Renal cortical epithelial cell (primary cell): ENCODE measurements around the gene EFNA5. TPM values are rescaled to one million over a fixed set of nuclear protein-coding genes. Genes with fewer than 3 reads are reported as not detected.

Experiments used
- DNase-seq: peaks from one replicate; pipeline ENCODE4 v3.0.0-alpha.2; 2011; ENCODE audit warnings: low read depth
- total RNA-seq: library from RNA; depleted of rRNA; stranded (reverse); fragments of >200 nt; gene quantifications from 2 replicates; pipeline ENCODE4 v1.2.3, GENCODE V29; 2014

EFNA5 gene
- 27.8 and 107 TPM in 2 replicates for total RNA-seq

GRCh38 chr5:107670932-107671741 is at the start of gene EFNA5:
TSS of gene EFNA5 (minus strand) at chr5:107670937.
- DNase-seq = no peak

- DNase-seq = no peak
Measured at GRCh38 chr5:107719034-107719606, 48.4 kb upstream of the EFNA5 start.

GRCh38 chr5:107717816-107718215 is 47.1 kb upstream of the EFNA5 start:
- DNase-seq = no peak

- no peak for DNase-seq
Measured at GRCh38 chr5:107713228-107713627, 42.5 kb upstream of the EFNA5 start.

GRCh38 chr5:107712359-107712870 is 41.7 kb upstream of the EFNA5 start:
- DNase-seq = no peak

GRCh38 chr5:107705402-107706014 is 34.8 kb upstream of the EFNA5 start:
- peak; percentile 72 for DNase-seq

GRCh38 chr5:107704681-107705401 is 34.1 kb upstream of the EFNA5 start:
- DNase-seq = no peak

- DNase-seq = no peak
Measured at GRCh38 chr5:107700481-107700880, 29.7 kb upstream of the EFNA5 start.

- no peak for DNase-seq
Measured at GRCh38 chr5:107699425-107699824, 28.7 kb upstream of the EFNA5 start.

GRCh38 chr5:107698286-107698685 is 27.5 kb upstream of the EFNA5 start:
- DNase-seq = peak; percentile 41

- no peak for DNase-seq
Measured at GRCh38 chr5:107696498-107696897, 25.8 kb upstream of the EFNA5 start.

GRCh38 chr5:107696080-107696479 is 25.3 kb upstream of the EFNA5 start:
- DNase-seq = no peak

GRCh38 chr5:107687937-107688336 is 17.2 kb upstream of the EFNA5 start:
- DNase-seq = no peak

GRCh38 chr5:107687404-107687803 is 16.7 kb upstream of the EFNA5 start:
- DNase-seq = no peak

- no peak for DNase-seq
Measured at GRCh38 chr5:107682533-107682932, 11.8 kb upstream of the EFNA5 start.

- DNase-seq = no peak
Measured at GRCh38 chr5:107680799-107681198, 10.1 kb upstream of the EFNA5 start.

GRCh38 chr5:107680099-107680498 is 9.4 kb upstream of the EFNA5 start:
- no peak for DNase-seq

GRCh38 chr5:107676702-107677101 is 6.0 kb upstream of the EFNA5 start:
- no peak for DNase-seq

GRCh38 chr5:107675201-107675600 is 4.5 kb upstream of the EFNA5 start:
- DNase-seq = no peak

- DNase-seq = no peak
Measured at GRCh38 chr5:107674655-107675054, 3.9 kb upstream of the EFNA5 start.

- DNase-seq = peak; percentile 87
Measured at GRCh38 chr5:107673368-107674136, 2.8 kb upstream of the EFNA5 start.

GRCh38 chr5:107673039-107673367 is 2.3 kb upstream of the EFNA5 start:
- no peak for DNase-seq
